LNCaP clone FGC (cell line): ENCODE measurements around the gene PTCHD4.
A peak's percentile ranks its signal among the peaks of the same experiment; 100 is the strongest.

Experiments used
- DNase-seq: peaks from one replicate; pipeline ENCODE4 v3.0.0-alpha.2; 2011; ENCODE audit warnings: low read depth
- H3K4me3 ChIP-seq: 2 replicates; pipeline ENCODE4 v1.5.1; 2011; ENCODE audit warnings: mild to moderate bottlenecking, low read depth, low read length, control low read depth
- CTCF ChIP-seq: IDR thresholded peaks from 2 replicates; pipeline ENCODE4 v1.5.1; 2012; ENCODE audit warnings: mild to moderate bottlenecking; ENCODE audit not compliant: control insufficient read depth, insufficient read depth; ENCODE audit errors: extremely low read depth

PTCHD4 gene

GRCh38 chr6:48085131-48085741 is 25.8 kb downstream of the PTCHD4 start:
- TF ChIP-seq CTCF, result no peak
- H3K4me3 ChIP-seq, result no peak overlapping the region

GRCh38 chr6:48084201-48084600 is 26.8 kb downstream of the PTCHD4 start:
- TF ChIP-seq CTCF, result no peak
- no peak for DNase-seq
- no peak overlapping the region for H3K4me3 ChIP-seq

More at GRCh38 chr6:48085131-48085741, 25.8 kb downstream of the PTCHD4 start:
- DNase-seq, result no peak

GRCh38 chr6:48080227-48081009 is 30.6 kb downstream of the PTCHD4 start:
- TF ChIP-seq CTCF, result no peak
- peak; percentile 96 for DNase-seq
- H3K4me3 ChIP-seq, result no peak overlapping the region

GRCh38 chr6:48078120-48078519 is 32.9 kb downstream of the PTCHD4 start:
- TF ChIP-seq CTCF, result no peak
- no peak for DNase-seq
- no peak overlapping the region for H3K4me3 ChIP-seq

- H3K4me3 ChIP-seq, result no peak overlapping the region
- no peak for DNase-seq
- TF ChIP-seq CTCF, result no peak
These were observed 35.8 kb downstream of the PTCHD4 start for GRCh38 chr6:48075181-48075580.

- H3K4me3 ChIP-seq, result no peak overlapping the region
- no peak for TF ChIP-seq CTCF
- no peak for DNase-seq
These were observed 36.8 kb downstream of the PTCHD4 start for GRCh38 chr6:48073976-48074767.
